Lung (tissue), 12 donors: ENCODE results near the gene SUSD5. TPM values are rescaled to one million over a fixed set of nuclear protein-coding genes. Genes with fewer than 3 reads are reported as not detected.

Experiments
- ATAC-seq: fragments of 200-7000 bp; cut with Tn5 transposase; one replicate; pipeline ENCODE4 v1.9.1; 2020; ENCODE audit warnings: moderate number of reproducible peaks; ENCODE audit not compliant: insufficient read depth, low FRiP score
- DNase-seq, 3 donors: peaks; one replicate each; pipeline ENCODE4 v3.0.0-alpha.2; 2013 to 2017
- H3K27ac ChIP-seq, 2 donors: one replicate each; pipeline ENCODE4 v1.5.1; 2013; ENCODE audit warnings: mild to moderate bottlenecking in 2 of 2, moderate library complexity in 2 of 2, control low read depth in 1 of 2, inconsistent platforms in 1 of 2, low read depth in 1 of 2, low read length in 1 of 2
- H3K27me3 ChIP-seq, 3 donors: one replicate each; pipeline ENCODE4 v1.5.1; 2013; ENCODE audit warnings: low read length in 2 of 3; ENCODE audit not compliant: control insufficient read depth in 3 of 3, insufficient read depth in 3 of 3
- H3K36me3 ChIP-seq, 4 donors: one replicate each; pipeline ENCODE4 v1.5.1; 2013; ENCODE audit warnings: low read length in 4 of 4, mild to moderate bottlenecking in 1 of 4, moderate library complexity in 1 of 4; ENCODE audit not compliant: control insufficient read depth in 4 of 4, insufficient read depth in 4 of 4
- H3K4me1 ChIP-seq, 5 donors: one replicate each; pipeline ENCODE4 v1.5.1; 2013; ENCODE audit warnings: low read length in 5 of 5, mild to moderate bottlenecking in 2 of 5, moderate library complexity in 1 of 5; ENCODE audit not compliant: control insufficient read depth in 5 of 5, insufficient read depth in 5 of 5
- H3K4me3 ChIP-seq: one replicate; pipeline ENCODE4 v1.5.1; 2013; ENCODE audit warnings: mild to moderate bottlenecking, control low read depth, moderate library complexity
- H3K9ac ChIP-seq, 2 donors: one replicate each; pipeline ENCODE4 v1.5.1; 2013; ENCODE audit warnings: low read length in 2 of 2, control low read depth in 1 of 2; ENCODE audit not compliant: insufficient read depth in 1 of 2
- H3K9me3 ChIP-seq, 4 donors: one replicate each; pipeline ENCODE4 v1.5.1; 2013; ENCODE audit warnings: low read length in 3 of 4, mild to moderate bottlenecking in 1 of 4, moderate library complexity in 1 of 4; ENCODE audit not compliant: control insufficient read depth in 4 of 4, insufficient read depth in 3 of 4
- WGBS, 2 donors: extraction: QIAGEN DNeasy Blood & Tissue Kit; methylation state at CpG; one replicate each; pipeline ENCODE4 v1.1.7; 2013; 5-methylcytosine and 5-hydroxymethylcytosine counted together
- polyA plus RNA-seq, 2 donors: library from polyadenylated mRNA; stranded (reverse); fragments of 200-250 nt; gene quantifications; one replicate each; pipeline ENCODE4 v1.2.1, GENCODE V29; 2013
- total RNA-seq, 2 donors: library from RNA; depleted of rRNA in 1 of 2; stranded (reverse); fragments of >200 nt in 1 of 2; gene quantifications; one replicate each; pipeline ENCODE4 v1.2.1, GENCODE V29; 2014 to 2021
- TF ChIP-seq, protein P1 (sequence below): IDR thresholded peaks from 2 replicates; pipeline ENCODE4 v1.5.1; 2012; ENCODE audit warnings: mild to moderate bottlenecking; ENCODE audit errors: control extremely low read depth, extremely low read depth
- donor health status: control.
- donor health status: control.
- donor health status: Bipolar disorder and iron deficiency.
- donor health status: healthy.
- donor health status: DM: yes; HTN: yes; CAD: no.

Gene SUSD5
- total and polyA plus RNA-seq, 4 donors: 0.17 to 2.9 (median 1.0) TPM

DNA sequence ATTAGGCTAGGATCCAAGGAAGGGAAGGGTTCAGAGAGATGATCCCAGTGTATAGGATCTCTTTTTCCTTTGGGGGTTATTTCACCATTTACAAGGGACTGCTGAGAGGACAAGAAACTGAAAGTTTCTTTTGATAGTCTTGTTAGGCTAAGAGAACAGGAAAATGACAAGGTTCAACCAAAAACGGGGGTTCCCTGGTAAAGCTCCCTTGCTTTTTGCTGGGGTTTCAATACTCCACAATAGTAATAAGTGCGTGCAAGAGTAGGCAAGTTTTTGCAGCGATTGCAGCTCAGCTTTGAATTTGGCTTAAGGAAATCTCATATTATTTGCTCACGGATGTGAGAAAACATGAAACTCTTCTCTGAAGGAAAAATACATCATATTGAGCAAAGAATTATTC, 18.8 kb upstream of the SUSD5 start:
- Histone ChIP-seq H3K9ac (no peak overlapping the region), H3K9me3 (no peaks in the 10 kb centered on the region), H3K4me1 (no peaks in the 10 kb centered on the region), H3K36me3 (no peaks in the 10 kb centered on the region), H3K4me3 (no peak overlapping the region), H3K27me3 (no peaks in the 10 kb centered on the region), H3K27ac (no peak overlapping the region)
- ATAC-seq (no peak), DNase-seq (no peak)
- TF ChIP-seq, protein P1, sequence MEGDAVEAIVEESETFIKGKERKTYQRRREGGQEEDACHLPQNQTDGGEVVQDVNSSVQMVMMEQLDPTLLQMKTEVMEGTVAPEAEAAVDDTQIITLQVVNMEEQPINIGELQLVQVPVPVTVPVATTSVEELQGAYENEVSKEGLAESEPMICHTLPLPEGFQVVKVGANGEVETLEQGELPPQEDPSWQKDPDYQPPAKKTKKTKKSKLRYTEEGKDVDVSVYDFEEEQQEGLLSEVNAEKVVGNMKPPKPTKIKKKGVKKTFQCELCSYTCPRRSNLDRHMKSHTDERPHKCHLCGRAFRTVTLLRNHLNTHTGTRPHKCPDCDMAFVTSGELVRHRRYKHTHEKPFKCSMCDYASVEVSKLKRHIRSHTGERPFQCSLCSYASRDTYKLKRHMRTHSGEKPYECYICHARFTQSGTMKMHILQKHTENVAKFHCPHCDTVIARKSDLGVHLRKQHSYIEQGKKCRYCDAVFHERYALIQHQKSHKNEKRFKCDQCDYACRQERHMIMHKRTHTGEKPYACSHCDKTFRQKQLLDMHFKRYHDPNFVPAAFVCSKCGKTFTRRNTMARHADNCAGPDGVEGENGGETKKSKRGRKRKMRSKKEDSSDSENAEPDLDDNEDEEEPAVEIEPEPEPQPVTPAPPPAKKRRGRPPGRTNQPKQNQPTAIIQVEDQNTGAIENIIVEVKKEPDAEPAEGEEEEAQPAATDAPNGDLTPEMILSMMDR: no peak
- 88 to 94% methylated on average over 4 of the region's 4 CpGs for WGBS, 2 donors

DNA sequence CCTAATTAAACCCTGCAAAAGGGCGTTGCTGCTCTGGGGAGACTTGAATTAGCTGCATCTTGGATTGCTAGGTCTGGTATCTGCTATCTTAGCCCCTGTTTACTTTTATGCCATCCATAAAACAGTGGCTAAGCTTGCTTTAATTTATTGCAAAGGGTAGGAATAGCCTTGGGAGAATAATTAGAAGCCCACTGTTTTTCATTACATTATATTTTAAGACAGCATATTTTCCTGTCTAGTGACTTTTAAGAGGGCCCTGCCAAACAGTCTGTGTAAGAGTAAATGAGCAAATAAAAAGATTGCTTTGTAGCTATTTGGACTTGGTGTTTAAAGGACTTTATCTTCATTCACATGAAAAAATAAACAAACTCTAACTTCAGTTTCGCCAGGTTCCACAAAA, 17.4 kb upstream of the SUSD5 start:
- Histone ChIP-seq H3K27ac (no peak overlapping the region), H3K9me3 (no peaks in the 10 kb centered on the region), H3K4me3 (no peak overlapping the region), H3K4me1 (no peaks in the 10 kb centered on the region), H3K27me3 (no peaks in the 10 kb centered on the region), H3K9ac (no peak overlapping the region), H3K36me3 (no peaks in the 10 kb centered on the region)
- no peak for ATAC-seq
- no peak for DNase-seq
- WGBS, 2 donors: 67 to 76% methylated on average over 2 of the region's 2 CpGs
- TF ChIP-seq, protein P1: no peak

GRCh38 chr3:33233884-33234283, 15.3 kb upstream of the SUSD5 start:
- Histone ChIP-seq H3K36me3 (no peaks in the 10 kb centered on the region), H3K9me3 (no peaks in the 10 kb centered on the region), H3K27ac (no peak overlapping the region), H3K27me3 (no peaks in the 10 kb centered on the region), H3K4me1 (no peaks in the 10 kb centered on the region), H3K9ac (no peak overlapping the region), H3K4me3 (no peak overlapping the region)
- TF ChIP-seq, protein P1: no peak
- ATAC-seq (no peak), DNase-seq (no peak)
- WGBS, 2 donors: 94 to 100% methylated on average over 1 of the region's 1 CpG

GRCh38 chr3:33231756-33232465, 13.3 kb upstream of the SUSD5 start:
- Histone ChIP-seq H3K9me3 (no peaks in the 10 kb centered on the region), H3K36me3 (no peaks in the 10 kb centered on the region), H3K27ac (no peak overlapping the region), H3K4me1 (no peaks in the 10 kb centered on the region), H3K27me3 (no peaks in the 10 kb centered on the region), H3K4me3 (no peak overlapping the region), H3K9ac (no peak overlapping the region)
- peak; percentile 31 to 55 (median 44) for DNase-seq
- 42 to 59% methylated on average over 5 of the region's 5 CpGs for WGBS, 2 donors
- ATAC-seq: peak; percentile 12
- TF ChIP-seq, protein P1: no peak
